WI38 (cell line): ENCODE measurements around the gene UBE2E2.
"Not testable (repeated sequence)": the region's sequence is repeated elsewhere in the genome, so short reads cannot be mapped to it uniquely, and the experiment has no call there.

Experiments
- H3K4me3 ChIP-seq: 2 replicates; pipeline ENCODE4 v1.5.1; 2011; ENCODE audit warnings: low read depth, mild to moderate bottlenecking, control low read depth, low read length
- CTCF ChIP-seq: IDR thresholded peaks from 2 replicates; pipeline ENCODE4 v1.5.1; 2012; ENCODE audit warnings: low read depth, mild to moderate bottlenecking, control low read depth, low read length

UBE2E2 gene

DNA sequence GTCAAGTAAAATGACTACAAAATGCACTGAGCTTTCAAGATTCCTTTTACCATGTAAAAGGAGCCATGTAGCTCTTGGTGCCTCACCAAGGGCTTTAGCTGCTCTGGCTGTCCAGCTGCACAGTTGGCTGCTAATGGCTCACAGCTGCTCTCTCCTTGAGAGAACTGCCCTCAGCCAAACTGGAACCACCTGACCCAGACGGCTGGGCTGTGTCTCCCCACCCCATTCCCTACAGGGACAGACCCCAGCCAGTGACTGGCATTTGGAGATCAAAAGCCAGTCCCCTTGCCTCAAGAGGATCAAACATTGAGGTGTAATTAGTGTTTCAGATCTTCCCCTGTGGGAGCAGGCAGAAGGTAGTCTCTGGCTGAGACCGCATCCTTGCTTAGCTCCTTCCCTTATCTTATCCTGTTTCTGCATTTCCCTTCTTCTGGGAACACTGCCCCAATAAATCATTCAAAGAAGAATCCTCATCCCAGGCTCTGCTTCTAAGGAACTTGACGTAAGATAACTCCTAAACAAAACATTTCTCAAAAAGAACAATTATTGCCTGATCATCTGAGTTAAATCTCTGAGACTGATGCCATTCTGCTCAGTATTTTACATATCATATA lies 28.6 kb upstream of the UBE2E2 start:
- no peak overlapping the region for H3K4me3 ChIP-seq
- no peak for TF ChIP-seq CTCF

GRCh38 chr3:23175341-23176083 lies 27.6 kb upstream of the UBE2E2 start:
- no peak overlapping the region for H3K4me3 ChIP-seq
- TF ChIP-seq CTCF = no peak

- H3K4me3 ChIP-seq = not testable (repeated sequence)
Measured at GRCh38 chr3:23176839-23177238, 26.3 kb upstream of the UBE2E2 start.

GRCh38 chr3:23182996-23183513 lies 20.1 kb upstream of the UBE2E2 start:
- no peak for TF ChIP-seq CTCF
- H3K4me3 ChIP-seq = no peak overlapping the region

DNA sequence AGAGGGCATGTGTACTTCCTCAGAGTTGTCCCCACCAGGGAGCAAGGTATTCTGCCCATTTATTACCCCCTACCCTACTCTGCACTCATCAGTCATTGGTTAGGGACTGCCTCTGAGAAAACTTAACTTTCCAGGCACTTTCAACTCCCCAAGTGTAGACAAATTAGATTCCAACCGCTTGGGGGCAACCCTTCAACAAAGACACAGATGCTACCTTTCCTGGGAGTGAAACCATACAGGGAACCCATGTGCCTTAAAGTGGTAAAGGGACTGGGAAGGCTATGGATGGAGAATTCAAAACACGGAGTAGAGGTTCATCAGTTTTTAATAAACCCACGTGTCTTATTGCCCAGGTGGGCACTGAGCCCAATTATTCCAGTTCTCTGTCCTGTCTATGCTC lies 19.4 kb upstream of the UBE2E2 start:
- H3K4me3 ChIP-seq = no peak overlapping the region
- TF ChIP-seq CTCF = peak; percentile 26

GRCh38 chr3:23185861-23186260 lies 17.3 kb upstream of the UBE2E2 start:
- no peak overlapping the region for H3K4me3 ChIP-seq
- TF ChIP-seq CTCF = no peak

GRCh38 chr3:23189187-23189586 lies 13.9 kb upstream of the UBE2E2 start:
- TF ChIP-seq CTCF = no peak
- H3K4me3 ChIP-seq = no peak overlapping the region

DNA sequence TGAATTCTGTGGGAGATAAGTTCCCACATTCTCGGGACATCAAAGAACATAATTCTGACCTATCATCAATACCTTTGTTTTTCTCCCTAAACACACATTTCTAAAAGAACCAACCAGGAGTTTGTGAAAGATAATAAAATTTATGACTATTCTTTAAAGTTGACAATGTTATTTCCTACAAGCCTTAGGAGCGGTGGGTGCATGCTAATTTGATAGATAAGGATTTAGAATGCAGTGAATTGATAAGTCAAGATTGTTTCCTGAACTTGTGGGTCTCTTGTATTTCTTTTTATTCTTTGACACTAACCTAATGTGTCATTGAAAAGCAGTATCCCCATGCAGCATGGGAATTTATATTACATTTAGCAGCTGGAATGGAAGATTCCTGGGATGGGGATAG lies 10.3 kb upstream of the UBE2E2 start:
- H3K4me3 ChIP-seq = no peak overlapping the region
- no peak for TF ChIP-seq CTCF
